ENCODE data around the gene CYTH1. TPM values are rescaled to one million over a fixed set of nuclear protein-coding genes. Genes with fewer than 3 reads are reported as not detected.

CYTH1 gene
- total and polyA plus RNA-seq, 10 of the 15 experiments (the other 5 are each of a cell fraction or from before 2014, with no cell fraction given) = 6.6 to 188 (median 145) TPM

GRCh38 chr17:78675316-78675616 lies 106.8 kb downstream of the CYTH1 start:
- Histone ChIP-seq H3K27ac (ENCODE audit: control insufficient read depth, insufficient read depth) (no peak overlapping the region), H3K79me2 (ENCODE audit: control insufficient read depth, insufficient read depth, low read length) (no peaks in the 10 kb centered on the region), H4K20me1 (ENCODE audit: control insufficient read depth, insufficient read depth) (no peaks in the 10 kb centered on the region), H3K36me3 (ENCODE audit: control insufficient read depth in 2 of 2, insufficient read depth in 2 of 2, low read length in 1 of 2) (peaks cover 36 to 54% of the 10 kb centered on the region in 2 experiments), H2AFZ (ENCODE audit: control insufficient read depth, low read depth, low read length) (no peak overlapping the region), H3K4me3 (no peak overlapping the region), H3K9me3 (replicated peaks; ENCODE audit: control insufficient read depth, insufficient read depth, low read length) (no peaks in the 10 kb centered on the region), H3K4me1 (ENCODE audit: control insufficient read depth, insufficient read depth, low read length) (no peaks in the 10 kb centered on the region), H3K9ac (ENCODE audit: control insufficient read depth, insufficient read depth, low read length) (no peak overlapping the region), H3K27me3 (replicated peaks in 1 of 2; ENCODE audit: control insufficient read depth in 2 of 2, insufficient read depth in 2 of 2, low read length in 1 of 2) (no peaks in the 10 kb centered on the region), H3K4me2 (ENCODE audit: control insufficient read depth, insufficient read depth) (no peak overlapping the region)
- no peak for DNase-seq (ENCODE audit: low read depth, low spot score)
- in situ Hi-C loops (cut with MboI) (no loop called here), intact Hi-C loops (cut with micrococcal nuclease; ENCODE audit: unreplicated experiment) (no loop called here)
- ChIA-PET POLR2A (no interaction called here), SMC1A (ENCODE audit: uncharacterized antibody, unreplicated experiment) (interaction anchor here (1.2 kb wide), 1 partner anchor 9 kb away, joined by 4 read pairs; no protein-coding TSS in a partner anchor), RAD21 (ENCODE audit: unreplicated experiment) (no interaction called here), CTCF (interaction anchor here (0.7 to 1.3 kb wide), 3 partner anchors 9 to 47 kb away, joined by 3 to 4 read pairs (median 3); no protein-coding TSS in a partner anchor)
- BruUV-seq (replicated peaks) = no TSS peak
- ATAC-seq = no peak
- no peak for FAIRE-seq
- no peak for TF ChIP-seq CTCF (IDR thresholded peaks at IDR 0.05 in 2 of 3, conservative IDR thresholded peaks at IDR 0.05 in 1 of 3; ENCODE audit: control insufficient read depth in 2 of 3, extremely low read depth in 1 of 3, insufficient read depth in 1 of 3, low read depth in 3 of 3, low read length in 3 of 3)
- TF ChIP-seq POLR2AphosphoS5 (IDR thresholded peaks at IDR 0.05; ENCODE audit: low read length) = peak; percentile 66; the same call in 1 of the 2 replicates
- TF ChIP-seq PKNOX1 (IDR thresholded peaks at IDR 0.05) = no peak
- peak; percentile 47; the same call in 1 of the 2 replicates for TF ChIP-seq POLR2A (IDR thresholded peaks at IDR 0.05; ENCODE audit: low read depth, low read length)
- no peak for TF ChIP-seq ZBTB4 (CRISPR knock-in tag; IDR thresholded peaks at IDR 0.05)
- no peak for TF ChIP-seq CREB1 (IDR thresholded peaks at IDR 0.05; ENCODE audit: low read depth)
- WGBS (ENCODE audit: insufficient coverage, insufficient replicate concordance, low lambda C conversion rate, missing lambda C conversion rate) = 97% methylated on average over 17 of the region's 17 CpGs

All from GM12878 (cell line).